GM04503 (cell line): Measurements from ENCODE around the gene NPAS1.
"Not testable (repeated sequence)": the region's sequence is repeated elsewhere in the genome, so short reads cannot be mapped to it uniquely, and the experiment has no call there.

Experiments
- DNase-seq: peaks from one replicate; pipeline ENCODE4 v3.0.0-alpha.2; 2012; ENCODE audit warnings: low read depth

The NPAS1 gene

DNA sequence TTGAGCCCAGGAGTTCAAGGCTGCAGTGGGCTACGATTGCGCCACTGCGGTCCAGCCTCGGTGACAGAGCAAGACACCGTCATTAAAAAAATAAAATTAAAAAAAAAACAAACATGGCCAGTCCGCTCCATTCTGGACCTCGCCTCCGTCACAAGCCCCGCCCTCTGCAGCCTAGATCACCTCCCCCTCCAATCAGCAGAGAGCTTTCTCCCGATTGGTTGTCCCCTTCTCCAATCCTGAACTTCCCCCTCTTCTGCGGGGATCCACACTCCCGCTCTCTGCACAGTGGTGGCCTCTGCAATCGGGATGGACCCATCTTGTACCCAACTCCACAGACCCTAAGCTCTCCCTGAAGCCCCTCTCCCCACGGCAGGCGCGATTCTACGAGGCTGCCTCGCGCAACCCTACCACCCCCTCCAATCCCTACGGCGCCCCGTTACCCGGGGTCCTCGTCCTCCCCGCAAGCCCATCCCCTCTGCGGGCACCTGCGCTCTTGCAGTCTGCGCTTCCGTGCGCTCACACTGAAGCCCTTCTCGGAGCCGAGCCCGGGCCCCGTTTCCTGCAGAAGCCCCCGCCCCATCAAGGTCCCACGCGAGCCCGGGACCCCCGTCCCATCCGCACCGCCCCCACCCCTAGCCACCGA, 28.2 kb downstream of the NPAS1 start:
- DNase-seq, result peak; percentile 75

GRCh38 chr19:47049307-47049700, 29.7 kb downstream of the NPAS1 start:
- DNase-seq, result peak; percentile 55

DNA sequence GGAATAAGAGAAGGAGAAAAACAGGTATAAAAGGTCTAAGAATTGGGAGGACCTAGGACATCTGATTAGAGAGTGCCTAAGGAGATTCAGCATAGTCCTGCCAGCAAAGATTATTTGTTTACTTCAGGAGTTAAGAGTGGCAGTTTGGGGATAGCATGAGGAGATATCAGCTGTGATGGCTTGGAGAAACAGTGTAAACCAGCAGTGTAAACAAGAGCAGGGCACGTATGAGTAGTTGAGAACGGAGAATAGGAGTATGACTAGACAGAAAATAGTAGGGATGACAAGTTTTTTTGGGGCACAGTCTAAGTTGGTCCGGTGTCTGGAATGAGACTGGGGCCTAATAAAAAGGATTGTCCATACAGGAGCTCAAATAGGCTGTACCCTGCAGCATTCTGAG, 30.9 kb downstream of the NPAS1 start:
- not testable (repeated sequence) for DNase-seq

DNA sequence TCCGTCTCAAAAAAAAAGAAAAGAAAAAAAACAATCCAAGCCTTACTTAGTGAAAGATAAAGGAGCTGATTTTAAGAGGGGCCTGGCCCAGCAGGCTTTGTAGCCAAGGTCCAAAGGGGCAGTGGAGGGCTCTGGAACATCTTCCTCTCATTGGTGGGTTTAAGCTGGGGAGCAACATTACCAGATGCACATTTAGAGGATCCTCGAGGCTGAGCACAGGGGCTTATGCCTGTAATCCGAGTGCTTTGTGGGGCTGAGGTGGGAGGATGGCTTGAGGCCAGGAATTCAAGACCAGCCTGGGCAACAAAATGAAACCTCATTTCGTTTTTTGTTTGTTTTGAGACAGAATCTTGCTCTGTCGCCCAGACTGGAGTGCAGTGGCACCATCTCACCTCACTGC, 36.8 kb downstream of the NPAS1 start:
- DNase-seq, result no peak

DNA sequence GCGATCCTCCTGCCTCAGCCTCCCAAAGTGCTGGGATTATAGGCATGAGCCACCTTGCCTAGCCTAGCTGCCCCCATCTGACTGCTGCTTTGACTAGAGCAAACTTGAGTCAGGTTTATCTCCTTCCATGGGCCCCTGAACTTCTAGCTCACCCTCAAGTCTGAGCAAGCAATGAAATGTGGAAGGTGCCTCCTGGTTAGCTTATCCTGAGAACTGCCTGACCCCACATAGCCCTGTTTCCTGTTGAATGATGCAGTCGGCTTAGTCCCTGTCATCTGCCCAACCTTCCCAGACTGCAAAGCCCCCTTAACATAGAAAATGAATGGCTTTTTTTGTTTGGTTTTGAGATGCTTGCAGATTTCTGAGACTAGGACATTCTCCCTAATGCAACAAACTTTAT, 37.7 kb downstream of the NPAS1 start:
- DNase-seq, result no peak

DNA sequence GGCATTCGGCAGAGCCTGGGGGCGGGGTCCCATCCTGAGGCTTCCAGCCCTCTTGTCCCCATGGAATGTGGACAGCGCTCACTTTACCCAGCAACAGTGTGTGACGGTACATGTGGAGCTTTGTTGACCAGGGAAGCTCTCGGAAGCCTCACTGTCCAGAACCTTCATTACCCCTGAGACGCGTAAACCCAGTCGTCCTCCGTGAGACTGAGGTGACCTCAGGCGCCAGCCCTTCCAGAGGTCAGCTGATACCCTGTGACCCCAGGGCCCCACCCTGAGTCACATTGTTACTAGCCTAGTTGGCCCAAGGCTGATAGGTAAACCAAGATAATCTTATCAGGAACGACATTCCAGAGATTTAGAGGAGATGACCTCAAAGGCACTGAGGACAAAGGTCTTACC, 39.0 kb downstream of the NPAS1 start:
- DNase-seq, result no peak

DNA sequence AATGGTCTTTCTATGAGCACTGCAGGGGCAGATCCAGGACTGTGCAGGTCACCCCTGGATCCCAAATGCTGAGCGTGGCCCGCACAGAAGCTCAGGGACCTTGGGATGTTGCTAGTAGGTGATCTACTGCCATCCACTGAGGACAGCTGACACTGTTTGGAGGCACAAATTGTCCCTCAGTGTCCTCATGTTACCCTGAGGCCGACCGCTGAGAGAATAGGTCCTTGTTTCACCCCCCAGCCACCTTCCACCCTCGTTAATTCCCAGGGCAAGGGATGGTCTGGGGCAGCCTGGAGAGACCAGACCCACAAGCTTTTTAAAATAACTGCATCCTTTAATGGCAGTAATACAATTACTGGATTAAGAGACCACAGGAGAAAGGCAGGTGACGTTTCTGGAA, 44.2 kb downstream of the NPAS1 start:
- DNase-seq, result no peak

DNA sequence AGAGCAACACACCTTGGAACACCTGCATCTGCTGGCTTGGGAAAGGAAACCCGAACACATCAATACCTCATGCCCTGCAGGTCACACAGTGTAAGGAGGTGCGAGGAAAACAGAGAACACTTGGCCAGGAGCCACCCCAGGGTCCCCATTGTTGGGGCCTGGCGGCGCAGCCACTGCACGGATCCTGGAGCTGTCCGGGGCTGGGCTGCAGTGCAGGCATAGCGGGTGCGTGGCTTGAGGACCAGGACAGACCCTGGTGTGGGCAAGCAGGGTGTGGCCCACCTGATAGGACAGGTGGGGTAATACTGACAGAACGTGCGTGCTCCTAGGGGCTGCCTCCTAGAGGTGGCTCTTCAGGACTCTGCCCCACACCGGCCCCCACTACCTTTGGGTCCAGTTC, 45.6 kb downstream of the NPAS1 start:
- no peak for DNase-seq

DNA sequence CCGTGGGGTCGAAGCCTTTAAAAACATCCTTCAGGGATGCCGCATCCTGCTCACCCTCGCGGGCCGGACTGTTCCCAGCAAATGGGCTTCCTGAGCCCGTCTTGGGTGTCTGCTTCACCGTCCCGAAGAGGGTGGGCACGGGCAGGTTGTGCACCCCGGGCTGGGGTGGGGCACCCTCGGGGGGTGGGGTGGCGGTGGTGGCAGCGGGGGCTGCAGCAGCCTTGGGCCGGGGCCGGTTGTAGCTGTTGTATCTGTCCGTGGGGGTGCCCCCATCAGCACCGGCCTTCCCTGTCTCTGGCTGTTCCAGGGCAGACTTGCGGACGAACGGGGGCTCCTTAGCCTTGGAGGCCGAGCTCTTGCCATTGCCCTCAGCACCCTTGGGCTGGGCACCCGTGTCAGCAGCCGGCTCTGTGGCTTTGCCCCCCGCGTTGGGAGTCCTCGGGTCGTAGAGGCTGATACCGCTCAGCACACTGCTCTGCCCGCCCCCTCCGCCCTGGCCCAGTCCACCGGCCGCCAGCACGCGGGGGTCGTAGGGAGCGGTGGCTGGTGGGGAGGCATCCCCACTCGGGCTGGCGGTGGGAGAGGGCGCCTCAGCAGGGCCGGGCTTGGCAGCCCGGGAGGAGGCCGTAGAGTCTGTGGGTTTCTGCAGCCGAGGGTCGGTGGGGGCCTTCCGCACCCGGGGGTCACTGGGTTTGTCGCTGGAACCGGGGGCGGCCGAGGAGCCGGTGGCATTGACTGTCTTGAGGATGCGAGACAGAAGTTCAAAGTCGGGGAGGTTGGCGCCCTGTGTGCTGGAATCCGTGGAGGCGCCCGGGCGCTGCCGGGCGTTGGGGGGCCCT, 47.0 kb downstream of the NPAS1 start:
- no peak for DNase-seq

DNA sequence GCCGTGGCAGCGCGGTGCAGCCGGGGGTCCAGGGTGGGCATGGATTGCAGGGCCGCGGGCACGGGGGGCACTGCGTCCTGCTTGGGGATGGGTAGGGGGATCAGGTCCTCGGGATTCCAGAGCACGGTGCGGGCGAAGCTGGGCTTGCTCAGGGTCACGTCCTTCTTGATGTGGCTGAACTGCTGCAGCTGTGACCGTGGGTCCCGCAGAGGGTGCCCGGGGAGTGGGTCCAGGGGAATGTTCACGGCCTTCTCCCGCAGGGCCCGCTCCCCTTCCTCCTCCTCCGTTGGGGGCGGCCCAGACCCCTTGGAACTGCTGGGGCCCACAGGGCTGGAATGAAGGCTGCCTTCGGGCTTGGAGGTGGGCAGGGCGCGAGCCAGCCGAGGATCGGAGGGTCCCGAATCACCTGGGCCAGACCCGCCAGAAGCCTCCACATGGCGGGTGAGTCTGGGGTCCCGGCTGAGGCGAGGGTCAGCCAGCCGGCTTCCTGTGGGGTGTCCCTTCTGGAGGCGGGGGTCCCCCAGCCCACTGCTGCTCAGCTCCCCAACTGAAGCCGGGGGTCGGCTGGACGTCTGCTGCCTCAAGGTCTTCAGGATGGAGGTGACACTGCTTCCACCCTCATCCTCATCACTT, 47.7 kb downstream of the NPAS1 start:
- no peak for DNase-seq

- no peak for DNase-seq
Measured at GRCh38 chr19:47068246-47068645, 48.6 kb downstream of the NPAS1 start.

- no peak for DNase-seq
Measured at GRCh38 chr19:47068876-47069406, 49.3 kb downstream of the NPAS1 start.

DNA sequence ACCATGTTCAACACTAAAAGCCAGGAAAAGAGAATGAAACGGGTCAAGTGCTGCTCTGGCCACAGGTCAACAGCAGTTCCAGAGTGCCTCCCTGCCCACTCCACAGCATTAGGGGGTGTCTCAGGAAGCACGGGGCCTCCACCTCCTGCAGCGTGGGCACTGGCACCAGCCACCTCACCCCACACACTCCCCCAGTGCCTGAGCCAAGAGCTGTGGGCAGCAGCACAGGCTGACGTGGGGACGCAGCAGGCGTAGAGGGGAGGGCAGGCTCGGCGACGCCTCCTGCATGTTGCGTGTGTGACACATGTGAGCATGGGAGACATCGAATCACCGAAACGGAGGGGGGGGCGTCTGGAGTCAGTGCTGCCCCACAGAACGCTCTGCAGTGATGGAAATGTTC, 50.2 kb downstream of the NPAS1 start:
- DNase-seq, result no peak

GRCh38 chr19:47070756-47071155, 51.1 kb downstream of the NPAS1 start:
- no peak for DNase-seq

DNA sequence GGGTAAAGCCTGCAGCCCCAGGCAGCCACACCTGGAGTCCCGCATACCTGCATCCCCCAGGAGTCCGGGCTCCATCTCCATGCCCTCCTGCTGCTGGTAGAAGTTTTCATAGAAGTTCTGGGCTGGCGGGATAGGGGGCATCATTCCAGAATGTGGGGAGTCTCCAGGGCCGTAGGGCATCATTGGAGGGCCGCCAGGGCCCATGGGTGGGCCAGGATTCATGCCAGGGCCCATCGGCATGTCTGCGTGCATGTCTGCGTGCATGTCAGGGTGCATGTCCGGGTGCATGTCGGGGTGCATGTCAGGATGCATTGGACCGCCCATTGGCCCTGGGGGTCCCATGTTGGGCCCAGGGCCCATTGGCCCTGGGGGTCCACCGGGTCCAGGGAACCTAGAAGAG, 52.1 kb downstream of the NPAS1 start:
- DNase-seq, result no peak

- no peak for DNase-seq
Measured at GRCh38 chr19:47072323-47072722, 52.7 kb downstream of the NPAS1 start.

DNA sequence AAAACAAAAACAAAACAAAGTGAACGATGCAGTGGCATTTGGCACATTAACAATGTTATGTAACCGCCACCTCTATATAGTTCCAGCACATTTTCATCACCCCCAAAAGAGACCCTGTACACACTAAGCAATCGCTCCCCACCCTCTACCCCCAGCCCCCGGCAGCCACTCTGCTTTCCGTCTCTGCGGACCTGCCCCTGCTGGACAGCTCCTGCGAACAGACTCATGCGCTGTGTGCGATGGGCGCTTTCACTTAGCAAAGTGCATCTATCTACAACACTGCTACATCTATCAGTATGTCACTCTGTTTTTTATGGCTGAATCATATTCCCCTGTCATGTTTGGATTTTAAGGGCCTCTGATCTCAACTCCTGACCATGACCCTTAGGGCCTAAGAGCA, 53.9 kb downstream of the NPAS1 start:
- no peak for DNase-seq

DNA sequence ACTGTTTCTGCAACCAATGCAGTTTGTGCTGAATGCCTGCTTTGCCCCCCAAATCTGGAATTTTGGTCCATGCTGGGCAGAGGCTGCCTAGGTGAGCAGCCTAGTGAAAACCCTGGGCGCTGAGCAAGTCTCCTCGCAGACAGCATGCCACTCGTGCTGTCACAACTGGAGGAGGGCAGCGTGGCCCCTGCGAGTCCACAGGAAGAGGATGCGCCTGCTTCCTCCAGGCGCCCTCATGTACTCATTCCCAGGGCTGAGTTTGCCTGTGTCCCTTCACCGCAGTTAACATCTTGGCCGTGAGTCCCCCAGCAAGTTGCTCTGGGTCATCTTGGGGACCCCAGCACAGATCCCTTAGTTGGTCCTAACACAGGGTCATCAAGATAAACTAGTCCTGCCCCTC, 55.0 kb downstream of the NPAS1 start:
- no peak for DNase-seq

DNA sequence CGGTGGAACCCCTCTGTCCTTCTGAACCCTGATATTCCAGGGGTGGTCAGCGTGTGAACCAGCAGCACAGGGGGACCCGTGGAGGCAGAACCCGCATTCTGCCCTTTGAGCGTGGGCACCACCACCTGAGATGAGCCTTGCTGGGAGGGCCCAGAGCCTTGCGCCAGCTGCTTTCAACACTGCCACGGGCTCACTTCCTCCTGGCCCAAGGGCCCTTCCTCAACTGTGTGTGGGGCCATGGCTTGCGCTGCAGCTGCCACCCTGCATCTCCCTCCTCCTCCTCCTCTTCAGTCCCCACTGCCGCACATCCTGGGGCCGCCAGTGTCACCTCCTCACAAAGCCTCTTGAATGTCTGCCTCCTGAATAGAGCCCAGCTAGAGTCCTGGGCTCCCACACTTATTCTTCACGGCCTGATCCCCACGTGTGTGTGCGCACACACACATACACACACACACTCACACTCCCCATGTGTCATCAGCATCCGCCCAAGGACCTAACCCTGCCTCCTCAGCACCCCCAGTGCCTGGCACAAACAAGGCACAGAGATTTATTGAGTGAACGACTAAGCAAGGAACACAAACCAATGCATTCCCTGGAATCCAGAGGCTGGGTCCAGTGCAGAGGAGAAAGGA, 55.7 kb downstream of the NPAS1 start:
- DNase-seq, result no peak

GRCh38 chr19:47075941-47076340, 56.3 kb downstream of the NPAS1 start:
- no peak for DNase-seq

- not testable (repeated sequence) for DNase-seq
Measured at GRCh38 chr19:47078351-47078750, 58.7 kb downstream of the NPAS1 start.

DNA sequence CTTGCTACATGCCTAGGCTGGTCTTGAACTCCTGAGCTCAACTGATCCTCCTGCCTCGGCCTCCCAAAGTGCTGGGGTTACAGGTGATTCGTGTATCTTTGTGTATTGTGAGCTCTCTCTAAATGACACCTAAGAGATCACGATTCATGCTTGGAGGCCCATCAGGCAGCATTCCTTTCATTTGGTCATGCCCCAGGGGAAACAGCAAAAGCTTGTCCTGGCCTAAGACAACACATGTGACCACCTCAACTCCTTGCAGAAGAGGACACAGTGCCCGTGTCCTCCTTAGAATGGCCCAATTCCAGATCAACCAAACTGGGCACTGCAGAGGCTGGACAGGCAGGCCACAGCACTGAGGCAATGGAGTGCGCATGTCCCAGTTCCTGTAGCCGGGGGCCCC, 61.5 kb downstream of the NPAS1 start:
- DNase-seq, result no peak

GRCh38 chr19:47082493-47082892, 62.9 kb downstream of the NPAS1 start:
- no peak for DNase-seq
